Measurements from ENCODE around the gene TLL2. TPM values are rescaled to one million over a fixed set of nuclear protein-coding genes. Genes with fewer than 3 reads are reported as not detected.
A peak's percentile ranks its signal among the peaks of the same experiment; 100 is the strongest.
"Not testable (repeated sequence)": the region's sequence is repeated elsewhere in the genome, so short reads cannot be mapped to it uniquely, and the experiment has no call there.

TLL2 gene
- total RNA-seq, 1 experiment from 2014 or later, result 0.11 TPM

DNA sequence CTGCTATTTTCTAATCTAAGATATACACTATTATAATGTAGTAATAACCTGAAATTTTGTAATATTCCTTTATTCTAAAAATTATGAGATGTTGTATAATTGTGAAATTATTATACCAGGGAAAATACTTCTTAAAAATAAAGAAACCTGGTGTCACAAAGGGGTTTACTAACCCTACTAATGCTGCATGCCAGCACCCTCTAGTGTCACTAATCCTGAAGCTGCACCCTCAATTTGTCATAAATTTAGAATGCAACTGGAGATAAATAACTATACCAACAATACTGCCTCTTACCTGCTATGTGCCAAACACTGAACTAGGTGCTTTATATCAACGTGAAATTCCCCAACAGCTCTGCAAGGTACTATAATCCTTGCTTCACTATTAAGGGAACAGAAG, 42.3 kb upstream of the TLL2 start:
- TF ChIP-seq, protein P1, sequence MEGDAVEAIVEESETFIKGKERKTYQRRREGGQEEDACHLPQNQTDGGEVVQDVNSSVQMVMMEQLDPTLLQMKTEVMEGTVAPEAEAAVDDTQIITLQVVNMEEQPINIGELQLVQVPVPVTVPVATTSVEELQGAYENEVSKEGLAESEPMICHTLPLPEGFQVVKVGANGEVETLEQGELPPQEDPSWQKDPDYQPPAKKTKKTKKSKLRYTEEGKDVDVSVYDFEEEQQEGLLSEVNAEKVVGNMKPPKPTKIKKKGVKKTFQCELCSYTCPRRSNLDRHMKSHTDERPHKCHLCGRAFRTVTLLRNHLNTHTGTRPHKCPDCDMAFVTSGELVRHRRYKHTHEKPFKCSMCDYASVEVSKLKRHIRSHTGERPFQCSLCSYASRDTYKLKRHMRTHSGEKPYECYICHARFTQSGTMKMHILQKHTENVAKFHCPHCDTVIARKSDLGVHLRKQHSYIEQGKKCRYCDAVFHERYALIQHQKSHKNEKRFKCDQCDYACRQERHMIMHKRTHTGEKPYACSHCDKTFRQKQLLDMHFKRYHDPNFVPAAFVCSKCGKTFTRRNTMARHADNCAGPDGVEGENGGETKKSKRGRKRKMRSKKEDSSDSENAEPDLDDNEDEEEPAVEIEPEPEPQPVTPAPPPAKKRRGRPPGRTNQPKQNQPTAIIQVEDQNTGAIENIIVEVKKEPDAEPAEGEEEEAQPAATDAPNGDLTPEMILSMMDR (conservative IDR thresholded peaks at IDR 0.05; ENCODE audit: low read depth, low read length), result peak; percentile 67
- TF ChIP-seq EZH2 (IDR thresholded peaks at IDR 0.05; ENCODE audit: borderline replicate concordance, low read depth, low read length, poor library complexity, severe bottlenecking), result no peak
- no TSS peak for BruUV-seq (replicated peaks)
- Histone ChIP-seq H3K36me3 (ENCODE audit: insufficient read depth, low read length, poor library complexity, severe bottlenecking) (peaks cover 39% of the 10 kb centered on the region), H3K4me3 (ENCODE audit: low read depth, low read length, poor library complexity, severe bottlenecking) (no peak overlapping the region), H3K27me3 (replicated peaks; ENCODE audit: insufficient read depth, low read depth, low read length, poor library complexity) (no peaks in the 10 kb centered on the region), H3K9me3 (ENCODE audit: low read depth, low read length, poor library complexity, severe bottlenecking) (no peaks in the 10 kb centered on the region), H3K4me1 (ENCODE audit: insufficient read depth, low read length, poor library complexity, severe bottlenecking) (no peaks in the 10 kb centered on the region), H3K27ac (ENCODE audit: low read depth, low read length, poor library complexity, severe bottlenecking) (no peak overlapping the region)
- DNase-seq (ENCODE audit: low spot score), result peak; percentile 33
- intact Hi-C loops (cut with micrococcal nuclease; ENCODE audit: unreplicated experiment), result loop anchor here (2.0 kb wide), 1 partner anchor 159 kb away; no protein-coding TSS in a partner anchor
- POLR2A ChIA-PET (ENCODE audit: low non-redundant PET), result no interaction called here
- CTCF ChIA-PET, result interaction anchor here (0.8 to 1.0 kb wide), 2 partner anchors 31 to 181 kb away, joined by 3 to 4 read pairs; no protein-coding TSS in a partner anchor

- Histone ChIP-seq H3K9me3 (ENCODE audit: low read depth, low read length, poor library complexity, severe bottlenecking) (no peaks in the 10 kb centered on the region), H3K27ac (ENCODE audit: low read depth, low read length, poor library complexity, severe bottlenecking) (no peak overlapping the region), H3K4me3 (ENCODE audit: low read depth, low read length, poor library complexity, severe bottlenecking) (no peak overlapping the region), H3K36me3 (ENCODE audit: insufficient read depth, low read length, poor library complexity, severe bottlenecking) (peaks cover 36% of the 10 kb centered on the region), H3K4me1 (ENCODE audit: insufficient read depth, low read length, poor library complexity, severe bottlenecking) (no peaks in the 10 kb centered on the region), H3K27me3 (replicated peaks; ENCODE audit: insufficient read depth, low read depth, low read length, poor library complexity) (no peaks in the 10 kb centered on the region)
- TF ChIP-seq, protein P1 (conservative IDR thresholded peaks at IDR 0.05; ENCODE audit: low read depth, low read length), result no peak
- TF ChIP-seq EZH2 (IDR thresholded peaks at IDR 0.05; ENCODE audit: borderline replicate concordance, low read depth, low read length, poor library complexity, severe bottlenecking), result no peak
- intact Hi-C loops (cut with micrococcal nuclease; ENCODE audit: unreplicated experiment), result no loop called here
- BruUV-seq (replicated peaks), result no TSS peak
- no peak for DNase-seq (ENCODE audit: low spot score)
- ChIA-PET POLR2A (ENCODE audit: low non-redundant PET) (no interaction called here), CTCF (no interaction called here)
Observed at GRCh38 chr10:96555330-96555729, 41.6 kb upstream of the TLL2 start.

GRCh38 chr10:96548589-96548988, 34.9 kb upstream of the TLL2 start:
- intact Hi-C loops (cut with micrococcal nuclease; ENCODE audit: unreplicated experiment), result no loop called here
- H3K27ac ChIP-seq (ENCODE audit: low read depth, low read length, poor library complexity, severe bottlenecking), result no peak overlapping the region
- CTCF ChIA-PET, result no interaction called here
- no peaks in the 10 kb centered on the region for H3K9me3 ChIP-seq (ENCODE audit: low read depth, low read length, poor library complexity, severe bottlenecking)
- TF ChIP-seq, protein P1 (conservative IDR thresholded peaks at IDR 0.05; ENCODE audit: low read depth, low read length), result no peak
- TF ChIP-seq EZH2 (IDR thresholded peaks at IDR 0.05; ENCODE audit: borderline replicate concordance, low read depth, low read length, poor library complexity, severe bottlenecking), result no peak
- no peaks in the 10 kb centered on the region for H3K4me1 ChIP-seq (ENCODE audit: insufficient read depth, low read length, poor library complexity, severe bottlenecking)
- peaks cover 36% of the 10 kb centered on the region for H3K36me3 ChIP-seq (ENCODE audit: insufficient read depth, low read length, poor library complexity, severe bottlenecking)
- no peak overlapping the region for H3K4me3 ChIP-seq (ENCODE audit: low read depth, low read length, poor library complexity, severe bottlenecking)
- no peak for DNase-seq (ENCODE audit: low spot score)
- BruUV-seq (replicated peaks), result no TSS peak
- POLR2A ChIA-PET (ENCODE audit: low non-redundant PET), result no interaction called here
- no peaks in the 10 kb centered on the region for H3K27me3 ChIP-seq (replicated peaks; ENCODE audit: insufficient read depth, low read depth, low read length, poor library complexity)

DNA sequence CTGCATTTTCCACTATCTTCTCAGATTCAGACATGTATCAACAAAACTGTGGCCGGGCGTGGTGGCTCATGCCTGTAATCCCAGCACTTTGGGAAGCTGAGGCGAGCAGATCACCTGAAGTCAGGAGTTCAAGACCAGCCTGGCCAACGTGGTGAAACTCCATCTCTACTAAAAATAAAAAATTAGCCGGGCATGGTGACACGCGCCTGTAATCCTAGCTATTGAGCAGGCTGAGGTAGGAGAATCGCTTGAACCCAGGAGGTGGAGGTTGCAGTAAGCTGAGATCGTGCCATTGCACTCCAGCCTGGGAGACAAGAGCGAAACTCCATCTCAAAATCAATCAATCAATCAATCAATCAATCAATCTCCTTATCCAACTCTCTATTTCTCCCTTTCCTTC, 31.8 kb upstream of the TLL2 start:
- DNase-seq (ENCODE audit: low spot score); CTCF ChIA-PET; H3K4me1 ChIP-seq (ENCODE audit: insufficient read depth, low read length, poor library complexity, severe bottlenecking); H3K27ac ChIP-seq (ENCODE audit: low read depth, low read length, poor library complexity, severe bottlenecking); BruUV-seq (replicated peaks); POLR2A ChIA-PET (ENCODE audit: low non-redundant PET); H3K4me3 ChIP-seq (ENCODE audit: low read depth, low read length, poor library complexity, severe bottlenecking); H3K9me3 ChIP-seq (ENCODE audit: low read depth, low read length, poor library complexity, severe bottlenecking); intact Hi-C loops (cut with micrococcal nuclease; ENCODE audit: unreplicated experiment); H3K27me3 ChIP-seq (replicated peaks; ENCODE audit: insufficient read depth, low read depth, low read length, poor library complexity): not testable (repeated sequence)
- H3K36me3 ChIP-seq (ENCODE audit: insufficient read depth, low read length, poor library complexity, severe bottlenecking), result peaks cover 28% of the 10 kb centered on the region
